Measurements from ENCODE around the gene GRM1. TPM values are rescaled to one million over a fixed set of nuclear protein-coding genes. Genes with fewer than 3 reads are reported as not detected.

GRM1 gene
- total and polyA plus RNA-seq, 2 donors (not counting 1 experiment from before 2014, with no cell fraction given) = 0.17 TPM; not detected in 1

DNA sequence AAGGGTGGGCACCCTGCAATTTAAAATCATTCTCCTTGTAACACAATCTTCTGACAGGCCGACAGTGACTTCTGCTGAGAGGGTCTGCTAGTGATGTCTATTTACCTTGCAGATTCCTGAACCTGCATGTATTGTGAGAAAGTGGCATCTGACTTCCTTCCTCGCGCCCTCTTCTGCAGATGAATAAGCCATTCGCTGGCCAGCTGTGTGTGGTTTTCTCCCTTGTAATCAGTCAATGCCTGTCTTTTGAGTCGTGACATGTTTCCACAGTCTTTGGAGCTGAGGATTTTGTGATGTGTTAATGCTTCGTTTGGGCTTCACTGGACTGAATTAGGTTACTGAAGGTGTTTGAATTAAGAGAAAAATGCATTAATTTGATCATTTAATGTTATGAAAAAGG lies 125.3 kb downstream of the GRM1 start:
- Histone ChIP-seq H3K36me3 (ENCODE audit: control insufficient read depth, insufficient read depth, low read length) (no peaks in the 10 kb centered on the region), H2AFZ (ENCODE audit: low read length) (no peak overlapping the region), H3K9ac (ENCODE audit: insufficient read depth, low read length) (no peak overlapping the region), H4K20me1 (ENCODE audit: control insufficient read depth, extremely low read depth, insufficient read depth, low read length) (no peaks in the 10 kb centered on the region), H3K27me3 (ENCODE audit: control insufficient read depth, insufficient read depth, low read length) (no peaks in the 10 kb centered on the region), H3K79me2 (ENCODE audit: control insufficient read depth, insufficient read depth, low read length) (no peaks in the 10 kb centered on the region), H3K9me3 (ENCODE audit: control insufficient read depth, insufficient read depth, low read depth, low read length) (no peaks in the 10 kb centered on the region), H3K4me3 (replicated peaks in 1 of 4; ENCODE audit: control extremely low read depth in 1 of 4, insufficient read depth in 1 of 4, low read depth in 3 of 4, low read length in 4 of 4) (no peak overlapping the region), H3K27ac (ENCODE audit: insufficient read depth, low read length) (no peak overlapping the region), H3K4me1 (ENCODE audit: control insufficient read depth, extremely low read depth, insufficient read depth, low read length) (no peaks in the 10 kb centered on the region), H3K4me2 (ENCODE audit: extremely low read depth, insufficient read depth, low read length) (no peak overlapping the region)
- DNase-seq (ENCODE audit: low read depth in 2 of 2) = peak in 1 of 2 donors; percentile 30
- TF ChIP-seq EZH2 (IDR thresholded peaks at IDR 0.05; ENCODE audit: low read length, missing control alignments) = no peak
- TF ChIP-seq, protein P1, sequence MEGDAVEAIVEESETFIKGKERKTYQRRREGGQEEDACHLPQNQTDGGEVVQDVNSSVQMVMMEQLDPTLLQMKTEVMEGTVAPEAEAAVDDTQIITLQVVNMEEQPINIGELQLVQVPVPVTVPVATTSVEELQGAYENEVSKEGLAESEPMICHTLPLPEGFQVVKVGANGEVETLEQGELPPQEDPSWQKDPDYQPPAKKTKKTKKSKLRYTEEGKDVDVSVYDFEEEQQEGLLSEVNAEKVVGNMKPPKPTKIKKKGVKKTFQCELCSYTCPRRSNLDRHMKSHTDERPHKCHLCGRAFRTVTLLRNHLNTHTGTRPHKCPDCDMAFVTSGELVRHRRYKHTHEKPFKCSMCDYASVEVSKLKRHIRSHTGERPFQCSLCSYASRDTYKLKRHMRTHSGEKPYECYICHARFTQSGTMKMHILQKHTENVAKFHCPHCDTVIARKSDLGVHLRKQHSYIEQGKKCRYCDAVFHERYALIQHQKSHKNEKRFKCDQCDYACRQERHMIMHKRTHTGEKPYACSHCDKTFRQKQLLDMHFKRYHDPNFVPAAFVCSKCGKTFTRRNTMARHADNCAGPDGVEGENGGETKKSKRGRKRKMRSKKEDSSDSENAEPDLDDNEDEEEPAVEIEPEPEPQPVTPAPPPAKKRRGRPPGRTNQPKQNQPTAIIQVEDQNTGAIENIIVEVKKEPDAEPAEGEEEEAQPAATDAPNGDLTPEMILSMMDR (conservative IDR thresholded peaks at IDR 0.05 in 1 of 2, IDR thresholded peaks at IDR 0.05 in 1 of 2; ENCODE audit: low read depth in 1 of 2, low read length in 2 of 2) = no peak

DNA sequence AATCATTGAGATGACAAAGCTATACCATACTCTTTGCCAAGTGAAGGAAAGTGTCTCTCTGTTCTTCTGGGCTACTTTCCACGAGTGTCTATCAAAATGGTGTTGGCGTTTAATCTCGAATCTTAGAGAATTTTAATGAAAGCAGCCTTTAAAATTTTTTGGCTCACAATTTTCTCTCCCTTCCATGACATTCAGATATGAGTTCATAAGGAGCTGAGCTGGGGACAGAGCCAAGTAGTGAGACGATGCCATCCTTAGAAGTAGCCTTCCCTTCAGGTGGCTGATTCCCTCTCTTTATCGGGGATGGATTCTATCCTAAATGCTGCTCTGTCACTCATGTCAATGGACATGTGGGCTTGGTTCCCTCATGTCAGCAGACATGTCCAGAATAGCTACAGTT lies 132.8 kb downstream of the GRM1 start:
- H3K4me3 ChIP-seq (replicated peaks in 1 of 4; ENCODE audit: control extremely low read depth in 1 of 4, insufficient read depth in 1 of 4, low read depth in 3 of 4, low read length in 4 of 4) = no peak overlapping the region
- H3K4me2 ChIP-seq (ENCODE audit: extremely low read depth, insufficient read depth, low read length) = no peak overlapping the region
- no peaks in the 10 kb centered on the region for H3K27me3 ChIP-seq (ENCODE audit: control insufficient read depth, insufficient read depth, low read length)
- no peaks in the 10 kb centered on the region for H3K9me3 ChIP-seq (ENCODE audit: control insufficient read depth, insufficient read depth, low read depth, low read length)
- H3K36me3 ChIP-seq (ENCODE audit: control insufficient read depth, insufficient read depth, low read length) = no peaks in the 10 kb centered on the region
- DNase-seq (ENCODE audit: low read depth in 2 of 2) = no peak
- H2AFZ ChIP-seq (ENCODE audit: low read length) = no peak overlapping the region
- no peaks in the 10 kb centered on the region for H3K4me1 ChIP-seq (ENCODE audit: control insufficient read depth, extremely low read depth, insufficient read depth, low read length)
- H3K27ac ChIP-seq (ENCODE audit: insufficient read depth, low read length) = no peak overlapping the region
- H3K9ac ChIP-seq (ENCODE audit: insufficient read depth, low read length) = no peak overlapping the region
- TF ChIP-seq EZH2 (IDR thresholded peaks at IDR 0.05; ENCODE audit: low read length, missing control alignments) = no peak
- TF ChIP-seq, protein P1 (conservative IDR thresholded peaks at IDR 0.05 in 1 of 2, IDR thresholded peaks at IDR 0.05 in 1 of 2; ENCODE audit: low read depth in 1 of 2, low read length in 2 of 2) = no peak
- H4K20me1 ChIP-seq (ENCODE audit: control insufficient read depth, extremely low read depth, insufficient read depth, low read length) = no peaks in the 10 kb centered on the region
- no peaks in the 10 kb centered on the region for H3K79me2 ChIP-seq (ENCODE audit: control insufficient read depth, insufficient read depth, low read length)

DNA sequence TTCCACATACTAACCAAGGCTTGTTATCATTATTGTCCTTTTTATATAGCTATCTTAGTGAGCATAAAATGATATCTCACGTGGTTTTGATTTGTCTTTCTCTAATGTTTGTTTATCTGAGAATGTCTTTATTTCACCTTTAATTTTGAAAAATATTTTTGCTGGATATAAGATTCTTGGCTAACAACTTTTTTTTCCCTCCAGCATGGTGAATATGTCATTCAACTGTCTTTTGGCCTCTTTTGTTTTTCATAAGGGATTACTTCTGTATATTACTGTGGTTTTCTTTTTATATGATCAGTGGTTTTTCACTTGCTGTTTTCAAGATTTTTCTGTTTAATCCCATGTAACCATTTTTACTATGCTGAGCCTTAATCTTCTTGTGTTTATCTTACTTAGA lies 141.0 kb downstream of the GRM1 start:
- Histone ChIP-seq H3K9ac (ENCODE audit: insufficient read depth, low read length) (no peak overlapping the region), H3K36me3 (ENCODE audit: control insufficient read depth, insufficient read depth, low read length) (no peaks in the 10 kb centered on the region), H3K79me2 (ENCODE audit: control insufficient read depth, insufficient read depth, low read length) (no peaks in the 10 kb centered on the region), H3K4me3 (replicated peaks in 1 of 4; ENCODE audit: control extremely low read depth in 1 of 4, insufficient read depth in 1 of 4, low read depth in 3 of 4, low read length in 4 of 4) (no peak overlapping the region), H3K4me2 (ENCODE audit: extremely low read depth, insufficient read depth, low read length) (no peak overlapping the region), H3K9me3 (ENCODE audit: control insufficient read depth, insufficient read depth, low read depth, low read length) (no peaks in the 10 kb centered on the region), H3K27ac (ENCODE audit: insufficient read depth, low read length) (no peak overlapping the region), H3K4me1 (ENCODE audit: control insufficient read depth, extremely low read depth, insufficient read depth, low read length) (no peaks in the 10 kb centered on the region), H2AFZ (ENCODE audit: low read length) (no peak overlapping the region), H3K27me3 (ENCODE audit: control insufficient read depth, insufficient read depth, low read length) (no peaks in the 10 kb centered on the region), H4K20me1 (ENCODE audit: control insufficient read depth, extremely low read depth, insufficient read depth, low read length) (no peaks in the 10 kb centered on the region)
- no peak for DNase-seq (ENCODE audit: low read depth in 2 of 2)
- no peak for TF ChIP-seq EZH2 (IDR thresholded peaks at IDR 0.05; ENCODE audit: low read length, missing control alignments)
- TF ChIP-seq, protein P1 (conservative IDR thresholded peaks at IDR 0.05 in 1 of 2, IDR thresholded peaks at IDR 0.05 in 1 of 2; ENCODE audit: low read depth in 1 of 2, low read length in 2 of 2) = no peak
